HG02973 (cell line): ENCODE data around the gene ZBTB37.
"Not testable (repeated sequence)": the region's sequence is repeated elsewhere in the genome, so short reads cannot be mapped to it uniquely, and the experiment has no call there.

Experiments
- ATAC-seq: cut with Tn5 transposase; IDR thresholded peaks from one replicate; pipeline ENCODE4 v1.9.1; 2021; ENCODE audit warnings: moderate library complexity; ENCODE audit not compliant: unreplicated experiment

ZBTB37 gene

DNA sequence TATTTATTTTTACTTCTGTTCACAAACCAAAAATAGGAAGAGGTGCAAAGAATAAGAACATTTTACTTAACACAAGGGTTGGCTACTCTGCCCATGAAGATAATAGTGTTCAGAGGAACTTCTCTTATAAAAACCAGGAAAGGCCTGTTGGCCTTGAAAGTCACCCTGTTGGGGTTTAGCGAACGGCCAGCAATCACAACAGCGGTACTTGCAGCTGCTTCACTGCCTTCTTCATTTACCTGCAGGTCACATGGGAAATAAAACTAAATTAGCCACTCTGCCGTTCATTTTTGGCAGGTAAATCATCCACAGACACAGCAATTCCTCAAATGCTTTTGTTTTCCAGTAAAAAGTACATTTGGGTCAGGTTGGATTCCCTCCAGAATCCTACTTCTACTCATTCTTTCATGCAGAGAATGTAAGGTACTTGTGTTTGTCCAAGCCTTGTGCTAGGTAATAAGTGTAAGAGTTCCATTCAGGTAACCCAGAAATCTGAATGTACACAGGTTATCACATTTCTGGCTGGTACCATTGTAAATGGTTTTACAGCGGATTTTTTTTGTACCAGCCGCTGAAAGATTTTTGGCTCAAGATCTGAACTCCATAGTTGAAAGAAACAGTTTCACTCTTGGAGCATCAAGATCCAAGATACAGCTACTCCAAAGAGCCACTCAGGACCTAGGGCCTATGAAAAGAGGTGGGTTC, 35.8 kb downstream of the ZBTB37 start:
- ATAC-seq, result no peak

DNA sequence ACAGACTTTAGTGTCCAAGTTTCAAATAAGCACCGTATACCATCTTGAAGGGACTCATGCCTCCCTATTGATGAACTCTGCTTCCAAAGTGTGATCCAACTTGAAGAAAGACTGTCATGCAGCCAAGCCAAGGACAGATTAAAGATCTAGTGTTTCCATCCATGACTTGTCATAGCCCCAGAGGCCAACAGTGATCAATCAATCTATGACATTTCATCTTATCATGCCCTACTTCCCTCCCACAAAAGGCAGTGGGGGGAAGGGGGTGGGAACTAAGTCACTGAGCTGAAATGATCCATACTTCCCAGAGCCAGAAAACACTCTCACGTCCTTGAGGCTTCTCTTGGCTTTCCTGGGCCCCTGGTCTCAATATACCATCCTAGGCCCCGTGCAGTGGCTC, 44.9 kb downstream of the ZBTB37 start:
- ATAC-seq, result no peak

DNA sequence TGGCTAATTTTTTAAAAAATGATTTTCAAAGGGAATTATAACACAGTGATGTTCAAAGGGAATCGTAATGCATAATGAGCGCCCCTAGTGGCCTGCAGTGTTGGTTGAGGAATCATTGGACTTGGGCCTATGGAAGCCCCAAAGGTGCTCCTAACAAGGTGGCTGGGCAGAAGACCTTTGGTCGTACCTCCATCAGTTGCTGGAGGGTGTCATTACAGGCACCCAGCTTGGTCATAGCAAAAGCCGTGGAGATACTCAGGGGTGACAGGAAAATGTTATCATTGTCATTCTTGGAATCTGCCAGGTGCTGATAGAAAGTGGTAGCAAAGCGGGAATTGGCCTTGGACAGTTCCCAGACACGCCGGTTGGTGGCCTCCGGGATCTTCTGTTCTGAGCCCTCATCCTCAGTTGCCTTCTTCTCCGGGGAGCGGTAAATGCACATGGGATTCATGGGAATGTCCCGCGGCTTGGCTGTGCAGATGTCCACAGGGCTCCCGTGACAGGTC, 46.2 kb downstream of the ZBTB37 start:
- ATAC-seq, result no peak

DNA sequence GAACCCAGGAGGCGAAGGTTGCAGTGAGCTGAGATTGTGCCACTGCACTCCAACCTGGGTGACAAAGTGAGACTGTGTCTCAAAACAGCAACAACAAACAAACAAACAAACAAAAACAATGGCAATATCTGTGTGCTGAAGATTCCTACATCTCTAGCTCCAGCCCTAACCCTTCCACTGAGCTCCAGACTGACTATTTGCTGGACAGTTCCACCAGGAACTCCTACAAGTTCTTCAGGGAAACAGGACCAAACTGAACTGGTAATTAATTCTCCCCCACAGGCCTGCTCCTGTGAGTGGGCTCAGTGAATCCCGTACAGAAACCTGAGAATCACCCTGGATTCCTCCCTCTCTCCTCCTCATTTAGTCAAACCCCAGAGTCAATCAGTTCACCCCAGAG, 47.4 kb downstream of the ZBTB37 start:
- no peak for ATAC-seq

DNA sequence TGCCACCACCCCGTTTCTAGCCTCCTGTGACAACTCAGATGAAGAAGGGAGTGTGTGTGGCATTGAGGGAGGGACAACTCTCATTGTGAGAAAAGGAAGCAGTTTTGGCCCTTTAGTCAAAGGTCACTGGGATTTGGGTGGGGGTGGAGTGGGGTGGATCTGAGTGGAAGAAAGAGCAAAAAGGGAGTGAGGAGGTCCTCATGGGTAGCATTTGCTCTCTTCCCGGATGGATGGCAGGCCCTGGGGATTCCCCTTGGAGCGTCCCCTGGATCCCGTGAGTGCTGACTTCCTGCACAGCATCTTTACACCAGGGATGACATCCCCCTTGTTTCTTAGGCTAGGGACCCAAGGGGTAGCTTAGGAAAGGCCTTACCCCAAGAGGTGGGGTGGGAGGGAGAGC, 48.5 kb downstream of the ZBTB37 start:
- no peak for ATAC-seq

DNA sequence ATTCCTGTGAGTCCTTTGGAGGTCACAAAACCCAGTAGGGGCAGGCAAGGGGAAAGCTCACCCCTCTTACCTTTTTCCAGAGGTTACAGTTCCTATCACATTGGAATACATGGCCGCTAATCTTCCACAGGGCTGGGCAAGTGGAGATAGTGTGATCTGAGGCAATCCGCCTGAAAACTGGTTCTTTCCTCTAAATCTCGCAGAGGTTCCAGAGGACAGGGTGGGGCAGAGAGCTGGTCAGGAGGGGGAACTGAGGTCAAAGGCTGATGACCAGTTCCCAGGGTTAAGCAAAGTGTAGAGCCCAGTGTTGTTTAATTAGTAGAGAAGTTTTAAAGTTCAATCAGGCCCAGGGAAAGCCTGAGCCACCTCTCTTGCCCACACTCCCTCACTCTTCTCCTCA, 49.0 kb downstream of the ZBTB37 start, which contains the start of gene SERPINC1:
SERPINC1 (minus strand) TSS at position 179 of the 400 bp plus-strand sequence; CDS start at position 111, 68 bp downstream.
- ATAC-seq, result no peak

DNA sequence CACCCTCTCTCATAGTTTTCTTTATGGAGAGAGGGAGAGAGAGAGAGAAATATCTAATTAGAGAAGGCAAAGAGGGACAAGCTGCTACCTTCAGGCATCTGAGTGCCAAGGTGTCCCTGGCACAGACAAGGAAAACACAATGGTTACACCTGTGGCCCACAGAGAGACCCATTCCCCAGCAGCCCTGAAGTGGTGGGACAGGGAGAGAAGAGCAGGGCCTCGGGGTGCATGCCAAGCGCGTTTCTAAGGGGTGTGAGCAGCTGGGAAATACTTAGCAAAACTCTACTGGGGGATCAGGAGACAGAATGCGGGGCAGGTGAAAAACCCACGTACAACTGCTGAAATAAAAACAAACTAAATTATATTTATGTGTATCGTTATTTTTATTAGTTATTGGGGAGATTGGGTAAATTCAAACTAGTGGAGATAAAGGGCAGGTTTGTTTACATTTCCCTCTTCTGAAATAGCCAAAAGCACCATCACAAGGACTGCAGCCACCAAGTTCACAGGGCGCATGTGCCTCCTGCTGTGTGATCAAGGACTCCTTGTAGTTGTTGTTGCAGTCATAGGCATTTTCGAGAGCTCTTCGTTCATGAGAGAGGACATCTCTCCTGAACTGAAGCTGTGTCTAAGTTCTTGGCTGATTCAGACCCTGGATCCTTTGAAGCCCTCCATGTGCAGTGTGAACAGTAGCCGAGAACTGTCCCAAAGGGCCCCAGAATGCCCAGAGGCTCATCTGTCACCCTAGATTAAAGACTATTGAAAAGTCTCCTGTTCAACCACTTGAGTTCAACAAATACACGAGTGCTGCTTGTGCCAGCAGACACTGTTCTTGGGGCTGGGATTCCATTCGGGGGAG, 49.7 kb downstream of the ZBTB37 start:
- no peak for ATAC-seq

DNA sequence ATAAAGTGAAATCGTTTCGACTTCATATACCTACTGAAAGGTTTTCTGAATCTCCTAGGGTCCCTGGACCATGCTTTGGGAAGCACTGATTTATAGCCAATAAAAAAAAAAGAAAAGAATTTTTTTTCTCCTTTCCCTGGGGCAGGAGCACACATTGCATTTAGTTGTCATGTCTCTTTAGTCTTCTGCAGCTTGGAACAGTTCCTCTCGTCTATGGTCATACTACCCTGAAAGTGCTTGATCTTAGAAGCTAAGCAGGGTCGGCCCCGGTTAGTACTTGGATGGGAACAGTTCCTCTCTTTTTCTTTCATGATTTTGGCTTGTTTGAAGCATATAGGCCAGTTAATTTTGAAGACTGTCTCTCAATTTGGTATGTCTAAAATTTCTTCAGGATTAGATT, 52.7 kb downstream of the ZBTB37 start:
- ATAC-seq, result no peak

DNA sequence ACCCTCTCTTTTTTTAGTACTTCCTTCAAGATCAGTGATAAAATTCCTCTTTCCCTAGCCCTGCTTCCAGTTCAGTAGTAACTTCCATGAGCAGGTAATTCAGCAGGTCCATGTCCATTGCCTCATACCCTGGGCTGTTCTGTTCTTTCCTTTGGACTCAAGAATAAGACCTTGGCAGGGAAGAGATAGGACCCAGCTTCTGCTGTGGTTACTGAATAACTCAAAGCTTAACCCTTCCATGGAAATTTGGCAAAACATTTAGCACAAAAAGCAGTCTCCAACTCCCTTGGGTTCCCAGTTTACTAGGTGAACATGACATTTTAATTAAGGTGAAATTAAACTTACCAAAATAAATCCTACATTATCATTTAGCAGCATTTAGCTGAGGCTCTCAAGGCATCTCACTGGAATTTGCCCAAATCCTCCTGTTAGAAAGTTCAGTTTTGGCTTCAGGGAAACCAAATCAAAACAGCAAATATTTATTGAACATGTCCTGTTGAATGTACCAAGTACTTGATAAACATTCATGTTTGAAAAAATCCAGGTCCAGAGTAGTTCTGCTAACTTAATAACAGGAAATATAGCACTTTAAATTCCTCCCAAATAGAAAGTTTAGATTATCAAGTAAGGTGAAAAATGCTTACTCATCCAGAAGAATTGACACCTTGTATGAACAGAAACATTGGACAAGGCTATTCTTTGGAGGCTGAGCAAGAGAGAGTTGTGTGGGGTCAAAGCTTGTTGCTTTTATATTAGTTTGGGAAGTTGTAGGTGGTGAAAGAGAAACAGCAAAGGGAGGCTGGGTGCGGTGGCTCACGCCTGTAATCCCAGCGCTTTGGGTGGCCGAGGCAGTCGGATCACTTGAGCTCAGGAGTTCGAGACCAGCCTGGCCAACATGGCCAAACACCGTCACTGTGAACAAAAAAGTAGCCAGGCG, 57.4 kb downstream of the ZBTB37 start:
- ATAC-seq, result no peak

DNA sequence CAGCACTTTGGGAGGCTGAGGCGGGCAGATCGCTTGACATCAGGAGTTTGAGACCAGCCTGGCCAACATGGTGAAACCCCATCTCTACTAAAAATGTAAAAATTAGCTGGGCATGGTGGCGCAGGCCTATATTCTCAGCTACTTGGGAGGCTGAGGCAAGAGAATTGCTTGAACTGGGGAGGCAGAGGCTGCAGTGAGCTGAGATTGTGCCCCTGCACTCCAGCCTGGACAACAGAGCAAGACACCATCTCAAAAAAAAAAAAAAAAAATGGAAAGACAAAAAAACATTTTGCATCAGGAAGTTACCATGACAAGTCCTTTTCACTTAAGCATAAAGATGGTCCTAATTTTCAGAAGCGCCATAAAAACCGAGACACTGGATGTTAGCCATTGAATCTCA, 62.4 kb downstream of the ZBTB37 start:
- ATAC-seq, result not testable (repeated sequence)

DNA sequence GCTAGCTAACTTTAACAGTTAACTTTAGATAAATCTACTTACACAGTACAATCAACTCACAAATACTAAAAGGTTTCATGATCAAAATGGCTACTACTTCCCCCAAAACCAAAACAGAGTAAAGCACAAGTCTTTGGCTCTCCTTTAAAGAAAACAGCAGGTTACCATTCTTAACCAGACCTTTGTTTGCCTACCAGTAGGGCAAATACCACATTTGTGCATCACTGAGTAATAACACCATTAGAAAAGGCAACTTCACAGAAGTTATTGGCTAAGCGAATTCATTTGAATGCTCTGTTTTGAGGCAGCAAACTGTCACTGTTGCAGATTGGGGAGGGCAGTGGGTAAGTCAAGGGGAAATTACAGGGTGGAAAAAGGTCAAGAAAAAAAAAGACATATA, 66.3 kb downstream of the ZBTB37 start:
- ATAC-seq, result no peak

DNA sequence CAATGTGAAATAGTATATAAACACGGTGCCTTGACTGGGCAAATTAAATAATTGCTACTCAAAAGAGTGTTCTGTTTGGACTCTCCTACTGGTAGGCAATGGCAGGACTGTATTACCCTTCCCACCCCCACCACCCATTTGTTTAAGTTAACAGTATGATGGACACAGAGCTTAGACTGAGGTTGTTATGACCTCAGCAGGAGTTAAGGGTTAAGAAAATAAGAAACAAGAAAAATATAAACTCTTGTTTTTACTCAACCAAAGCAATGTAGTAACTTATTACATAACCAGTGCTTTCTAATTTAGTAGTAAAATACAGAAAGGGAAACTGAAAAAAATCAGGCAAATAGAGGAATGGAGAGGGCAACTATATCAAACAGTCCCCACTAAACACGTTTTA, 68.9 kb downstream of the ZBTB37 start:
- peak; percentile 67 for ATAC-seq

DNA sequence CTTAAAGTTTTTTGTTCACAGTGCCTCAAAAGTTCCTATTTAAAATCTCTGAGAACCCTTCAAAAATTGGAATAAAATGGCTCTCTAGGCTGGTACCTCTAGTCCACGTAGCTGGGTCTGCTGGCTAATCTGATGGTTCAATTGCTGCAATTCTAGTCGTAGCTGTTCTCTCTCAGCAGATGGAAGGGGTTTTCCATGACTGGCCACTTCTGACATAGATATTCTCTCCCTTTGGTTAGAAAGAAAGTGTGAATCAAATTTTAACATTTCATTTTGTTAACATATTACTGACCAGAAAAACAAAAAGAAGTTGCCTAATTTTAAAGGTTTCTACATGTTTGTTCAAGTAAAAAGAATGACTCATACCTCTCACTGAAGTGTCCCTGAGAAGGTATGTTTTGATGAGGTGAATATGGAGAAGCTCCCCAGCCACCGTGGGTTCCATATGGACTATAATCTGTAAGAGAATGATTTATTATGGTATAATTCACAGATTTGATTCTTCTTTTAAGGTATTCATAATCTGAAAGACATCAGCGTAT, 78.3 kb downstream of the ZBTB37 start:
- no peak for ATAC-seq

DNA sequence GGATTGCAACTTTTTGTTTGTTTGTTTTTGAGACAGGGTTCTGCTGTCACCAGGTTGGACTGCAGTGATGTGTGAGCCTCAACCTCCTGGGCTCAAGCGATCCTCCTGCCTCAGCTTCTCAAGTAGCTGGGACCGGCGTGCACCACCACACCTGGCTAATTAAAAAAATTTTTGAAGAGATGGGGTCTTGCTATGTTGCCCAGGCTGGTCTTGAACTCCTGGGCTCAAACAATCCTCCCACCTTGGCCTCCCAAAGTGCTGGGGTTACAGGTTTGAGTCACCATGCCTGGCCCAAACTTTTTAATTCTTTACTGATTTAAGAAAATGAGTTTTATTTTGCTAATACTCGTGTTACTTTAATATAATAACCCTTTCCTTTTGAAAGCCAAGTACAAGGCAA, 80.4 kb downstream of the ZBTB37 start:
- no peak for ATAC-seq
